Neural crest cell (in vitro differentiated cells): ENCODE measurements around the gene NT5C. TPM values are rescaled to one million over a fixed set of nuclear protein-coding genes. Genes with fewer than 3 reads are reported as not detected.

Experiments
- DNase-seq: peaks from one replicate; pipeline ENCODE4 v3.0.0; 2021; ENCODE audit warnings: low read depth, mixed read lengths, low spot score
- H3K27ac Mint-ChIP-seq: one replicate; pipeline ENCODE4 v1.8.0; 2021; ENCODE audit warnings: mild to moderate bottlenecking, mixed read lengths; ENCODE audit not compliant: unreplicated experiment
- H3K27me3 Mint-ChIP-seq: 2 replicates; pipeline ENCODE4 v1.8.0; 2021; ENCODE audit warnings: low read depth, mild to moderate bottlenecking, mixed read lengths
- H3K36me3 Mint-ChIP-seq: 2 replicates; pipeline ENCODE4 v1.8.0; 2021; ENCODE audit warnings: low read depth, mild to moderate bottlenecking, mixed read lengths
- H3K4me1 Mint-ChIP-seq: 2 replicates; pipeline ENCODE4 v1.8.0; 2021; ENCODE audit warnings: mixed read lengths
- H3K4me3 Mint-ChIP-seq: one replicate; pipeline ENCODE4 v1.8.0; 2021; ENCODE audit warnings: mild to moderate bottlenecking, mixed read lengths
- H3K9me3 Mint-ChIP-seq: 2 replicates; pipeline ENCODE4 v1.8.0; 2021; ENCODE audit warnings: mixed read lengths
- CTCF ChIP-seq: fragments of 200-600 bp; sonication (generic); conservative IDR thresholded peaks from 2 replicates; pipeline ENCODE4 v1.5.0; 2021; ENCODE audit warnings: antibody characterized with exemption, mild to moderate bottlenecking
- long read RNA-seq: library from polyadenylated mRNA; unstranded; transcript quantifications from one replicate; pipeline ENCODE4 v2.0.0, GENCODE V29; 2020
- total RNA-seq: library from RNA; stranded (reverse); gene quantifications from 2 replicates; pipeline ENCODE4 v1.2.1, GENCODE V29; 2021

NT5C gene
- 68.0 and 70.2 TPM in 2 replicates for total RNA-seq
- long read RNA-seq, partial matches to known transcripts: 2 of 9 reads
- long read RNA-seq, other reads (novel, unspliced or antisense): 1 of 9 reads

- Mint-ChIP-seq H3K27ac (peak within 1 kb of the TSS; percentile 95), H3K9me3 (no peaks in the 10 kb centered on the region), H3K36me3 (peaks cover 7% of the 10 kb centered on the region), H3K27me3 (peaks cover 2% of the 10 kb centered on the region), H3K4me3 (peak within 1 kb of the TSS; percentile 95), H3K4me1 (peaks cover 14% of the 10 kb centered on the region)
- peak; percentile 75 for DNase-seq
- peak; percentile 74 for TF ChIP-seq CTCF
These were observed at the start of gene NT5C for GRCh38 chr17:75131278-75132017. NT5C (minus strand) TSS chr17:75131742; CDS start chr17:75131707, 35 bp downstream.

- Mint-ChIP-seq H3K4me1 (peaks cover 28% of the 10 kb centered on the region), H3K36me3 (peaks cover 23% of the 10 kb centered on the region), H3K27me3 (no peaks in the 10 kb centered on the region), H3K9me3 (peaks cover 4% of the 10 kb centered on the region), H3K4me3 (peak overlapping the region; percentile 88), H3K27ac (peak overlapping the region; percentile 2)
- DNase-seq: no peak
- no peak for TF ChIP-seq CTCF
These were observed 49.6 kb upstream of the NT5C start for GRCh38 chr17:75181110-75181509.

- Mint-ChIP-seq H3K9me3 (no peaks in the 10 kb centered on the region), H3K4me1 (peaks cover 17% of the 10 kb centered on the region), H3K4me3 (peak overlapping the region; percentile 69), H3K36me3 (peaks cover 25% of the 10 kb centered on the region), H3K27me3 (no peaks in the 10 kb centered on the region), H3K27ac (no peak overlapping the region)
- no peak for TF ChIP-seq CTCF
- DNase-seq: no peak
These were observed 46.9 kb upstream of the NT5C start for GRCh38 chr17:75178453-75178852.

- no peak overlapping the region for H3K27ac Mint-ChIP-seq
These were observed 45.1 kb upstream of the NT5C start for GRCh38 chr17:75176625-75177024.

GRCh38 chr17:75174996-75175395 is 43.5 kb upstream of the NT5C start:
- Mint-ChIP-seq H3K36me3 (peaks cover 23% of the 10 kb centered on the region), H3K4me1 (peaks cover 5% of the 10 kb centered on the region), H3K9me3 (no peaks in the 10 kb centered on the region), H3K27me3 (no peaks in the 10 kb centered on the region), H3K27ac (no peak overlapping the region), H3K4me3 (no peak overlapping the region)
- no peak for TF ChIP-seq CTCF
- DNase-seq: no peak

More at GRCh38 chr17:75176625-75177024, 45.1 kb upstream of the NT5C start:
- Mint-ChIP-seq H3K27me3 (no peaks in the 10 kb centered on the region), H3K4me3 (no peak overlapping the region), H3K36me3 (peaks cover 28% of the 10 kb centered on the region), H3K9me3 (no peaks in the 10 kb centered on the region), H3K4me1 (peaks cover 14% of the 10 kb centered on the region)
- TF ChIP-seq CTCF: no peak
- DNase-seq: no peak
